CD8-positive, alpha-beta memory T cell (primary cell): ENCODE measurements around the gene NAMPT. TPM values are rescaled to one million over a fixed set of nuclear protein-coding genes. Genes with fewer than 3 reads are reported as not detected.

ENCODE experiments used
- CTCF ChIA-PET: fragments of 350-600 bp; sonication (Branson Sonifier 250); formaldehyde crosslinking; loops from one replicate; lab custom pipeline; 2021; ENCODE audit warnings: antibody characterized with exemption; lab: Charles Lee
- POLR2A ChIA-PET: fragments of 350-600 bp; sonication (Branson Sonifier 250); formaldehyde crosslinking; loops from one replicate; lab custom pipeline; 2021; ENCODE audit warnings: antibody characterized with exemption; lab: Charles Lee
- DNase-seq, 5 donors: peaks; one replicate each; pipeline versions ENCODE4 v3.0.0 to v3.0.0-alpha.2; 2020 to 2022; ENCODE audit warnings: mixed read lengths in 1 of 5
- H3K27ac ChIP-seq: one replicate; pipeline ENCODE4 v1.7.0; 2013; ENCODE audit warnings: low read depth, mild to moderate bottlenecking, low read length, moderate library complexity
- H3K27me3 ChIP-seq: 2 replicates; pipeline ENCODE4 v1.7.0; 2013; ENCODE audit warnings: low read length, mild to moderate bottlenecking; ENCODE audit not compliant: insufficient read depth, poor library complexity, severe bottlenecking
- H3K36me3 ChIP-seq: 2 replicates; pipeline ENCODE4 v1.7.0; 2013; ENCODE audit warnings: mild to moderate bottlenecking, low read length, moderate library complexity; ENCODE audit not compliant: insufficient read depth
- H3K4me1 ChIP-seq: 2 replicates; pipeline ENCODE4 v1.7.0; 2013; ENCODE audit warnings: mild to moderate bottlenecking, low read length, moderate library complexity; ENCODE audit not compliant: insufficient read depth
- H3K4me3 ChIP-seq: 2 replicates; pipeline ENCODE4 v1.7.0; 2013; ENCODE audit warnings: mild to moderate bottlenecking, low read length
- H3K9me3 ChIP-seq: 2 replicates; pipeline ENCODE4 v1.7.0; 2013; ENCODE audit warnings: mild to moderate bottlenecking, low read length
- H3K27ac Mint-ChIP-seq, 8 donors: one replicate each; pipeline ENCODE4 v1.8.0; 2020 to 2021; ENCODE audit warnings: mixed read lengths in 8 of 8, mild to moderate bottlenecking in 6 of 8, inconsistent platforms in 3 of 8, moderate library complexity in 3 of 8
- H3K27me3 Mint-ChIP-seq, 2 donors: one replicate each; pipeline ENCODE4 v1.8.0; 2020 to 2021; ENCODE audit warnings: mixed read lengths in 2 of 2, mild to moderate bottlenecking in 1 of 2, moderate library complexity in 1 of 2
- H3K36me3 Mint-ChIP-seq, 3 donors: one replicate each; pipeline ENCODE4 v1.8.0; 2020 to 2021; ENCODE audit warnings: mixed read lengths in 3 of 3, inconsistent platforms in 1 of 3, mild to moderate bottlenecking in 1 of 3
- H3K4me1 Mint-ChIP-seq, 3 donors: one replicate each; pipeline ENCODE4 v1.8.0; 2020 to 2021; ENCODE audit warnings: mixed read lengths in 3 of 3, inconsistent platforms in 1 of 3, mild to moderate bottlenecking in 1 of 3
- H3K4me3 Mint-ChIP-seq, 7 donors: one replicate each; pipeline ENCODE4 v1.8.0; 2020 to 2021; ENCODE audit warnings: mixed read lengths in 7 of 7, mild to moderate bottlenecking in 6 of 7, moderate library complexity in 4 of 7, inconsistent platforms in 2 of 7
- H3K9me3 Mint-ChIP-seq, 5 donors: one replicate each; pipeline ENCODE4 v1.8.0; 2020 to 2022; ENCODE audit warnings: mixed read lengths in 5 of 5, mild to moderate bottlenecking in 3 of 5, moderate library complexity in 2 of 5, inconsistent platforms in 1 of 5
- polyA plus RNA-seq: library from polyadenylated mRNA; unstranded; fragments of 300-500 nt; fragmentation: Illumina TruSeq; gene quantifications from one replicate; pipeline ENCODE4 v1.2.3, GENCODE V29; 2021
- total RNA-seq, 2 experiments: library from RNA; stranded (reverse); gene quantifications; one replicate each; pipeline ENCODE4 v1.2.3, GENCODE V29; 2021

Gene NAMPT
- total and polyA plus RNA-seq, 3 experiments from 2014 or later = 15.9 to 742 (median 723) TPM

DNA sequence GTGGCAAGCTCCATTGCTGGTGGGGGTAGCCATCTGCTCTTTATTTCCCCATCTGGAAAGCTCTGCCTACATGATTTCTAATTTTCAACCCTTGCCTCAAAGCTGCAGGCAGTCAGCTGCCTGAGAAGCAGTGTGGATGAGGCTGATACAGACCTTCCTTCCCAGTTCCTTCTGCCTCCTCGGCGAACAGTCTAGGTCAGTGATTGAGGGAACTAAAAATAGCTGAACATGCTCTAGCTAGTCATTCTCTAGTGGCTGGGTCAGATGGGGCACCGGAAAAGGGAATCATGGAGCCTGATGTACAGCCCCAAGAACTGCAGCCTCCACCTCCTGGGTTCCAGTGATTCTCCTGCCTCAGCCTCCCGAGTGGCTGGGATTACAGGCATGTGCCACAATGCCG, 48.7 kb downstream of the NAMPT start:
- H3K36me3 ChIP-seq = no peaks in the 10 kb centered on the region
- H3K4me1 Mint-ChIP-seq = no peaks in the 10 kb centered on the region
- peaks cover 6 to 23% of the 10 kb centered on the region in 2 donors for H3K27me3 Mint-ChIP-seq
- ChIA-PET CTCF (no interaction called here), POLR2A (no interaction called here)
- H3K4me3 Mint-ChIP-seq = no peak overlapping the region
- no peak overlapping the region for H3K27ac ChIP-seq
- no peaks in the 10 kb centered on the region for H3K4me1 ChIP-seq
- no peaks in the 10 kb centered on the region for H3K9me3 Mint-ChIP-seq
- H3K36me3 Mint-ChIP-seq = no peaks in the 10 kb centered on the region
- H3K27ac Mint-ChIP-seq = no peak overlapping the region
- H3K27me3 ChIP-seq = no peaks in the 10 kb centered on the region
- no peak overlapping the region for H3K4me3 ChIP-seq
- no peaks in the 10 kb centered on the region for H3K9me3 ChIP-seq
- no peak for DNase-seq

DNA sequence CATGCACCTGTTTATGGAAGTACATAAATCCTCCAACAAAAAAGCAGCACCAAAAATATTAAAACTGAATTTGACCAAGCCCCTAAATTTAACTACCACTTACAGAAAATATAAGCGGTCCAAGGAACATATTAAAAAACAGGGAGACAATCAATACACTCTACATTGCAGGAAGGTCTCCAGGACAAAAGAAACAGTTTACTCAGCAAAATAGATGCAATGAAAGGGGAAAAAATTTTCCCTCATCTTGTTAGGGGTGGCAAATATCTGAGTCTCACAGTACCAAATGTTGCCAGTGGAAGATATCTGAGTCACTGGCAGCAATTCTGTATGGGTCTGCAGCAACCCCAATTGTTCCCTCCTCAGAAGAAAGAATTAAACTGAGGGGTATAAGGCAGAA, 50.4 kb downstream of the NAMPT start:
- Histone ChIP-seq H3K36me3 (no peaks in the 10 kb centered on the region), H3K4me3 (no peak overlapping the region), H3K27me3 (no peaks in the 10 kb centered on the region), H3K4me1 (no peaks in the 10 kb centered on the region), H3K27ac (no peak overlapping the region), H3K9me3 (no peaks in the 10 kb centered on the region)
- no peak overlapping the region for H3K4me3 Mint-ChIP-seq
- no peak for DNase-seq
- H3K4me1 Mint-ChIP-seq = no peaks in the 10 kb centered on the region
- ChIA-PET POLR2A (no interaction called here), CTCF (no interaction called here)
- H3K27me3 Mint-ChIP-seq = peaks cover 6 to 37% of the 10 kb centered on the region in 2 donors
- H3K27ac Mint-ChIP-seq = no peak overlapping the region
- no peaks in the 10 kb centered on the region for H3K9me3 Mint-ChIP-seq
- no peaks in the 10 kb centered on the region for H3K36me3 Mint-ChIP-seq

DNA sequence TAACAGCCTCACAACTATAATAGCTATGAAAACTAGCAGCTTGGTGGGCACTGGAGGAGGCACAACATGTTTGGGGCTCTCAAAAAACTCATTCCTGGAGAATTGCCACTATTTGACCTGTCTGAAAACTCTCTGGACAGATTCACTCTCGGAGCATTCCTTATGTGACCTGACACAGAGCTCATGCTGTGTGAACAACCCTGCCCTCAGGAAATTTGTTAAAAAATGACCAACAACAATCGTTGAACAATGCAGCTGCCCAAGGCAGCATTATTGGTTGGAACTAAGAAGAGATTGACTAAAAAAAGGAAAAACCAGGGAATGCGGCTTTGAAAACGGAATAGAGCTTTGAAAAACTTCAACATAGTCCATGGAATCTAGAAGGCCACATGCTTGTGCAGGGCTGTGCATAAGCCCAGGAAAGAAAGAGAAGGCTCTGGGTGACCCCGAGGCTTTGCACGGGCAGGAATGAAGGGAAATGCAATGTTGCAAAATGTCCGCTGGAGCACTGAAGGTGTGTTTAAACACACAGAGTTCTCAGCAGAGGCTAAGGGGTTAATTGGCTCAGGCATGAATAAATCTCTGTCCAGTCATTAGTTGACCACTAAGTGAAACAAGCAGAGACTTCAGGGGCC, 52.8 kb downstream of the NAMPT start:
- Histone ChIP-seq H3K27ac (no peak overlapping the region), H3K4me3 (no peak overlapping the region), H3K9me3 (no peaks in the 10 kb centered on the region), H3K4me1 (no peaks in the 10 kb centered on the region), H3K27me3 (no peaks in the 10 kb centered on the region), H3K36me3 (no peaks in the 10 kb centered on the region)
- no peaks in the 10 kb centered on the region for H3K36me3 Mint-ChIP-seq
- no peak for DNase-seq
- H3K4me1 Mint-ChIP-seq = no peaks in the 10 kb centered on the region
- POLR2A ChIA-PET = interaction anchor here (0.6 kb wide), 1 partner anchor 121 kb away, joined by 3 read pairs; no protein-coding TSS in a partner anchor
- no peak overlapping the region for H3K27ac Mint-ChIP-seq
- no peaks in the 10 kb centered on the region for H3K9me3 Mint-ChIP-seq
- CTCF ChIA-PET = no interaction called here
- peaks cover 14 to 41% of the 10 kb centered on the region in 2 donors for H3K27me3 Mint-ChIP-seq
- H3K4me3 Mint-ChIP-seq = no peak overlapping the region

DNA sequence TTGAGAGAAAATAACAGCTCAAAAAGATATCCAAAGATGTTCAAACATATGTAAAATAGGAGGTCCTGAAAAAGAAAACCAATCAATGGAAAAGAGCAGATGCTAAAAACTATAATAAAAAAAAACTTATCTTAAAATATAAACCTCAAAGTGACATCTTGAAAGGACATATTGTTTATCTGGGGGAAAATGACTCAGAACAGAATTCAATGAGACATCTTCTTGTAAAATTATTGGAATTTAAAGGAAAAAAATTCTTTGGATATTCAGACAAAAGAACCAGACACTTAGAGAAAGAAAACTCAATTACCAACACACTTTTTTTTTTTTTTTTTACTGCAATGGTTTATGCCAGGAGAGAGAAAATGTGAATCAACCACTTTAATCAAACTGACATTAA, 58.9 kb downstream of the NAMPT start:
- H3K27me3 ChIP-seq = no peaks in the 10 kb centered on the region
- POLR2A ChIA-PET = no interaction called here
- Mint-ChIP-seq H3K4me3 (no peak overlapping the region), H3K4me1 (no peaks in the 10 kb centered on the region), H3K36me3 (no peaks in the 10 kb centered on the region), H3K27ac (no peak overlapping the region), H3K27me3 (peaks cover 17 to 23% of the 10 kb centered on the region in 2 donors), H3K9me3 (no peaks in the 10 kb centered on the region)
- H3K9me3 ChIP-seq = no peaks in the 10 kb centered on the region
- DNase-seq = no peak
- H3K4me3 ChIP-seq = no peak overlapping the region
- CTCF ChIA-PET = no interaction called here
- no peak overlapping the region for H3K27ac ChIP-seq
- no peaks in the 10 kb centered on the region for H3K4me1 ChIP-seq
- no peaks in the 10 kb centered on the region for H3K36me3 ChIP-seq

DNA sequence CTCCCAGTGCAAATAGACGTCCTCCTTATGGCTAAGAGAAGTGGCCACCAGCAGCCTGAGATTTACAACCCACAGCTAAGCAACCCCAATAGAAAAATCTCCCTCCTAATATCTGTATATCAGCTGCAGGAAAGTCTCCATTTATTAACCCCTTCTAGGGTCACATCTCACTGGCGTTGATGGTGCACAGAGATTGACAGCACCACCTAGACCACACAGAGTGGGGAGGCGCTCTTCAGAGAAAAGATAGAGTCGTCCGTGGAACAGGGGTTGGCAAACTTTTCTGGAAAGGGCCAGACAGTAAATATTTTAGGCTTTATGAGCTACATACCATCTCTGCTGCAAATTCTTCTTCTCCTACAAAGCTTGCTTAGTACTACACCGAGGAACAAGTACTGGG, 60.0 kb downstream of the NAMPT start:
- H3K9me3 Mint-ChIP-seq = no peaks in the 10 kb centered on the region
- no peaks in the 10 kb centered on the region for H3K4me1 Mint-ChIP-seq
- Histone ChIP-seq H3K4me3 (no peak overlapping the region), H3K4me1 (no peaks in the 10 kb centered on the region), H3K27ac (no peak overlapping the region), H3K9me3 (no peaks in the 10 kb centered on the region), H3K36me3 (no peaks in the 10 kb centered on the region), H3K27me3 (no peaks in the 10 kb centered on the region)
- POLR2A ChIA-PET = no interaction called here
- no peak for DNase-seq
- no peaks in the 10 kb centered on the region for H3K36me3 Mint-ChIP-seq
- CTCF ChIA-PET = interaction anchor here (1.4 kb wide), 1 partner anchor 19 kb away, joined by 3 read pairs; no protein-coding TSS in a partner anchor
- H3K4me3 Mint-ChIP-seq = no peak overlapping the region
- peaks cover 15 to 17% of the 10 kb centered on the region in 2 donors for H3K27me3 Mint-ChIP-seq
- H3K27ac Mint-ChIP-seq = no peak overlapping the region

DNA sequence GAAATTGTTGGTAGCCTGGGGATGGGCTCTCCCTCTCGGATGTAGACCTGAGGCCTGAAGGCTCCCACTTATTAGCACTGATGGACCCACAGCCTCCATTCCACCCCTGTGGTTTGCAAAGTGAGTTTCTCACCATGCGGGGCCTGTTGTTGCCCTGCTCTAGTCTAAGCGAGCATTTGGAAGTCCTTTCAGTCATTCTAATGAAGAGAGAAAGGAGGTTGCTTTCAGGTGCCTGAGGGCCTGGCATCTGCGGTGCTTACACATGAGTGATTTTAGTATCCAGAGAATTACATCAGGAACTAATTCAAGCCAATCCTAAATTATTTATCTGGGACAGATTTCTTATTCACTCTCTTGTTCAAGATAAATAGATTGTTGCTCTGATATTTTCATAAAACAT, 61.6 kb downstream of the NAMPT start:
- POLR2A ChIA-PET = no interaction called here
- no peaks in the 10 kb centered on the region for H3K27me3 ChIP-seq
- Mint-ChIP-seq H3K27ac (no peak overlapping the region), H3K4me3 (no peak overlapping the region), H3K27me3 (peaks cover 11 to 19% of the 10 kb centered on the region in 2 donors), H3K36me3 (no peaks in the 10 kb centered on the region), H3K4me1 (no peaks in the 10 kb centered on the region), H3K9me3 (no peaks in the 10 kb centered on the region)
- no peak overlapping the region for H3K4me3 ChIP-seq
- no peaks in the 10 kb centered on the region for H3K4me1 ChIP-seq
- CTCF ChIA-PET = no interaction called here
- H3K9me3 ChIP-seq = no peaks in the 10 kb centered on the region
- H3K27ac ChIP-seq = no peak overlapping the region
- no peaks in the 10 kb centered on the region for H3K36me3 ChIP-seq
- no peak for DNase-seq

DNA sequence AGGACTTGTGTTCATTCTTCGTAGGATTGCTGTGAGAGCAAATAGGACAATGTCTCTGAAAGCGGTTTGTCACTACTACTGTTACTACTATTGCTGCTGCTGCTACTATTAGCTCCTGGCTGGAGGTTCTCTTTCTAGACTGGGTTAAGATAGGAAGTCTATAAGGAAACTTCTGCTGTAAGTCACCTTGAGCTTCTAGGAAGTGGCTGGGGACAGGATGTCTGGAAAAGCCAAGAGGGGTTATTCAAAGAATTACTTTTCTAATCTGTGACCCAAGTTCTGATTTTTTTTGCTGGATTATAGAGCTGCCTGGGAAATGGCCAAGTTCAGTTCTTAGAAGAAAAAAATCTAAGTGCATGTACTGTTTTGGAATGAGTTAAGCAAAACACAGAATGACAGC, 62.2 kb downstream of the NAMPT start:
- no peaks in the 10 kb centered on the region for H3K9me3 Mint-ChIP-seq
- peaks cover 9 to 13% of the 10 kb centered on the region in 2 donors for H3K27me3 Mint-ChIP-seq
- Histone ChIP-seq H3K4me3 (no peak overlapping the region), H3K9me3 (no peaks in the 10 kb centered on the region), H3K27ac (no peak overlapping the region), H3K27me3 (no peaks in the 10 kb centered on the region), H3K36me3 (no peaks in the 10 kb centered on the region), H3K4me1 (no peaks in the 10 kb centered on the region)
- no peak for DNase-seq
- no peaks in the 10 kb centered on the region for H3K4me1 Mint-ChIP-seq
- H3K27ac Mint-ChIP-seq = no peak overlapping the region
- H3K36me3 Mint-ChIP-seq = no peaks in the 10 kb centered on the region
- ChIA-PET CTCF (no interaction called here), POLR2A (no interaction called here)
- no peak overlapping the region for H3K4me3 Mint-ChIP-seq

DNA sequence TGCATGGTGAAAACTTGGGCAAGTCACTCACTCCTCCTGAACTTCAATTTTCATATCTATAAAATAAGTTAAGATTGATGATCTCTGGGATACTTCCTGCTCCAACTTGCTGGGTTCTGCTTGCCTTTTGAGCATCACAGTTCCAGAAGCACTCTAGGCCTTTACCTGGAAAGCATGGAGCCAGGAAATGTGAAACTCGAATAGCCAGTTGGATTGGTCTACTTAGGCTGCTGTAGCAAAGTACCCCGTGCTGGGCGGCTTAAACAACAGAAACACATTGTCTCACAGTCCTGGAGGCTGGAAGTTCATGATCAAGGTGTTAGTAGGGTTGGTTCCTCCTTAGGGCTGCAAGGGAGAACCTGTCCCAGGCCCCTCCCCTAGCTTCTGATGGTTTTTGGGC, 64.5 kb downstream of the NAMPT start:
- H3K4me1 ChIP-seq = no peaks in the 10 kb centered on the region
- no peak overlapping the region for H3K27ac ChIP-seq
- H3K4me3 ChIP-seq = no peak overlapping the region
- H3K9me3 ChIP-seq = no peaks in the 10 kb centered on the region
- no peaks in the 10 kb centered on the region for H3K27me3 ChIP-seq
- no peaks in the 10 kb centered on the region for H3K36me3 ChIP-seq
- Mint-ChIP-seq H3K9me3 (no peaks in the 10 kb centered on the region), H3K4me3 (no peak overlapping the region), H3K27ac (no peak overlapping the region), H3K27me3 (peaks cover 7% of the 10 kb centered on the region in 2 donors), H3K4me1 (no peaks in the 10 kb centered on the region), H3K36me3 (no peaks in the 10 kb centered on the region)
- no peak for DNase-seq
- POLR2A ChIA-PET = no interaction called here
- CTCF ChIA-PET = no interaction called here
